PFSK-1 (cell line): Measurements from ENCODE around the gene STON2.

Experiments
- POLR2AphosphoS5 ChIP-seq: IDR thresholded peaks from 2 replicates; pipeline ENCODE4 v1.6.1; 2012; ENCODE audit warnings: low read depth, mild to moderate bottlenecking, control low read depth, low read length, moderate library complexity
- SIN3A ChIP-seq: IDR thresholded peaks from 2 replicates; pipeline ENCODE4 v1.6.1; 2012; ENCODE audit warnings: mild to moderate bottlenecking, low read length, moderate library complexity, borderline replicate concordance; ENCODE audit not compliant: insufficient read depth
- TAF1 ChIP-seq: IDR thresholded peaks from 2 replicates; pipeline ENCODE4 v1.6.1; 2012; ENCODE audit warnings: low read length, control low read depth, borderline replicate concordance; ENCODE audit not compliant: insufficient read depth
- TF ChIP-seq, protein P1 (sequence below), 2 experiments: IDR thresholded peaks; 2 replicates each; pipeline versions ENCODE4 v1.6.1 to v1.8.0; 2011 to 2012; ENCODE audit warnings: low read depth in 2 of 2, low read length in 2 of 2, control low read depth in 1 of 2, inconsistent platforms in 1 of 2, mild to moderate bottlenecking in 1 of 2, moderate library complexity in 1 of 2; ENCODE audit not compliant: insufficient read depth in 1 of 2

DNA sequence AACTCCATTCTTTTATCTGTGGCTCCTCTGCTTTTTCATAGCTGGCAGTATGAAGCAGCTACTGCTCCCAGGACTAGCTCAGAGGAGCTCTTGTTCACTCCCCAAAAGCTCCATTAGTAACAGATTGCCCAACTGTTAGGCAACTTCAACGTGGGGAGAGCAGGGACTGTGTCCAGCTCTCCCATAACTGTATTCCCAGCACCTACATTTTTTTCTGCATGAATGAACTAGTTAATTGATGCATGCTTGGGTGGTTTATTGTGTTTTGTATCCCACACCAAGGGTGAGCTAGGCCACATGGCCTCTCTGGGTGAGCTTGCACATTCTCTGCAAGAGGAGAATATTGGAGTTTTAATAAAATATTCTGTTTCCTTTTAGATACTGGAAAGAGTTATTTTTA lies 15.2 kb downstream of the STON2 start:
- TF ChIP-seq SIN3A: no peak
- TF ChIP-seq POLR2AphosphoS5: no peak
- TF ChIP-seq, protein P1, sequence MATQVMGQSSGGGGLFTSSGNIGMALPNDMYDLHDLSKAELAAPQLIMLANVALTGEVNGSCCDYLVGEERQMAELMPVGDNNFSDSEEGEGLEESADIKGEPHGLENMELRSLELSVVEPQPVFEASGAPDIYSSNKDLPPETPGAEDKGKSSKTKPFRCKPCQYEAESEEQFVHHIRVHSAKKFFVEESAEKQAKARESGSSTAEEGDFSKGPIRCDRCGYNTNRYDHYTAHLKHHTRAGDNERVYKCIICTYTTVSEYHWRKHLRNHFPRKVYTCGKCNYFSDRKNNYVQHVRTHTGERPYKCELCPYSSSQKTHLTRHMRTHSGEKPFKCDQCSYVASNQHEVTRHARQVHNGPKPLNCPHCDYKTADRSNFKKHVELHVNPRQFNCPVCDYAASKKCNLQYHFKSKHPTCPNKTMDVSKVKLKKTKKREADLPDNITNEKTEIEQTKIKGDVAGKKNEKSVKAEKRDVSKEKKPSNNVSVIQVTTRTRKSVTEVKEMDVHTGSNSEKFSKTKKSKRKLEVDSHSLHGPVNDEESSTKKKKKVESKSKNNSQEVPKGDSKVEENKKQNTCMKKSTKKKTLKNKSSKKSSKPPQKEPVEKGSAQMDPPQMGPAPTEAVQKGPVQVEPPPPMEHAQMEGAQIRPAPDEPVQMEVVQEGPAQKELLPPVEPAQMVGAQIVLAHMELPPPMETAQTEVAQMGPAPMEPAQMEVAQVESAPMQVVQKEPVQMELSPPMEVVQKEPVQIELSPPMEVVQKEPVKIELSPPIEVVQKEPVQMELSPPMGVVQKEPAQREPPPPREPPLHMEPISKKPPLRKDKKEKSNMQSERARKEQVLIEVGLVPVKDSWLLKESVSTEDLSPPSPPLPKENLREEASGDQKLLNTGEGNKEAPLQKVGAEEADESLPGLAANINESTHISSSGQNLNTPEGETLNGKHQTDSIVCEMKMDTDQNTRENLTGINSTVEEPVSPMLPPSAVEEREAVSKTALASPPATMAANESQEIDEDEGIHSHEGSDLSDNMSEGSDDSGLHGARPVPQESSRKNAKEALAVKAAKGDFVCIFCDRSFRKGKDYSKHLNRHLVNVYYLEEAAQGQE (IDR thresholded peaks at IDR 0.05; ENCODE audit: insufficient read depth in 1 of 2, low read depth in 2 of 2, low read length in 2 of 2): no peak
- no peak for TF ChIP-seq TAF1
